Measurements from ENCODE around the gene HYCC1. TPM values are rescaled to one million over a fixed set of nuclear protein-coding genes. Genes with fewer than 3 reads are reported as not detected.
"Not testable (repeated sequence)": the region's sequence is repeated elsewhere in the genome, so short reads cannot be mapped to it uniquely, and the experiment has no call there.

HYCC1 gene
- total and polyA plus RNA-seq, 5 donors from 2014 or later, result 12.8 to 38.6 (median 16.0) TPM

GRCh38 chr7:23045086-23045485, 31.2 kb upstream of the HYCC1 start:
- not testable (repeated sequence) for H3K4me3 ChIP-seq (ENCODE audit: low read depth, low read length); H3K27me3 ChIP-seq (ENCODE audit: control insufficient read depth, insufficient read depth, low read length); H3K27me3 Mint-ChIP-seq; H3K36me3 ChIP-seq (ENCODE audit: control insufficient read depth, insufficient read depth, low read length); ATAC-seq (ENCODE audit: low read depth in 2 of 2); H3K27ac Mint-ChIP-seq; H3K4me1 Mint-ChIP-seq; DNase-seq; H3K4me3 Mint-ChIP-seq; H3K36me3 Mint-ChIP-seq; H3K9me3 Mint-ChIP-seq; H3K27ac ChIP-seq (ENCODE audit: insufficient read depth, low read length, poor library complexity, severe bottlenecking); H3K4me1 ChIP-seq (ENCODE audit: control insufficient read depth, insufficient read depth, low read length, poor library complexity, severe bottlenecking); H3K9me3 ChIP-seq (ENCODE audit: control insufficient read depth in 2 of 2, low read length in 2 of 2)

DNA sequence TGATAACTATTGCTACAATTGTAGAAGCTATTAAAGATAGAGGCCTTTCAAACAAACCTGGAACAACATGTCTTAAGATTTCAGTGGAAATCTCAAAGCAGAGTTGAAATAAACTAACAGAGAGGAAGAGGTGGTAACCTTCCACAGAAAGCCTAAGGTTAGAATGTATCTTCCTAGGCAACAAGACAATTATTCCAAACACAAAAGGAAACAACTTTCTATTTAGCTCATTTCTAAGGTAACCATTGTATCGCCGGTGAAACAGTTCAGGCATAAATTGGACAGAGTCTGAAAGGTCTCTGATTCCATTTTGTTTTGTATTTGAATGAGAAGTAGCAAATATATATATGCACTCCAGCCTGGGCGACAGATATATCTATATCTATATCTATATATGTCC, 30.7 kb upstream of the HYCC1 start:
- Mint-ChIP-seq H3K27ac (no peak overlapping the region), H3K9me3 (peaks cover 0 to 7% (median 0%) of the 10 kb centered on the region in 7 donors), H3K36me3 (no peaks in the 10 kb centered on the region), H3K27me3 (no peaks in the 10 kb centered on the region), H3K4me1 (no peaks in the 10 kb centered on the region), H3K4me3 (no peak overlapping the region)
- ATAC-seq (ENCODE audit: low read depth in 2 of 2), result no peak
- H3K27me3 ChIP-seq (ENCODE audit: control insufficient read depth, insufficient read depth, low read length), result no peaks in the 10 kb centered on the region
- H3K4me3 ChIP-seq (ENCODE audit: low read depth, low read length), result no peak overlapping the region
- no peaks in the 10 kb centered on the region for H3K4me1 ChIP-seq (ENCODE audit: control insufficient read depth, insufficient read depth, low read length, poor library complexity, severe bottlenecking)
- H3K36me3 ChIP-seq (ENCODE audit: control insufficient read depth, insufficient read depth, low read length), result no peaks in the 10 kb centered on the region
- no peak for DNase-seq
- H3K9me3 ChIP-seq (ENCODE audit: control insufficient read depth in 2 of 2, low read length in 2 of 2), result no peaks in the 10 kb centered on the region
- no peak overlapping the region for H3K27ac ChIP-seq (ENCODE audit: insufficient read depth, low read length, poor library complexity, severe bottlenecking)

DNA sequence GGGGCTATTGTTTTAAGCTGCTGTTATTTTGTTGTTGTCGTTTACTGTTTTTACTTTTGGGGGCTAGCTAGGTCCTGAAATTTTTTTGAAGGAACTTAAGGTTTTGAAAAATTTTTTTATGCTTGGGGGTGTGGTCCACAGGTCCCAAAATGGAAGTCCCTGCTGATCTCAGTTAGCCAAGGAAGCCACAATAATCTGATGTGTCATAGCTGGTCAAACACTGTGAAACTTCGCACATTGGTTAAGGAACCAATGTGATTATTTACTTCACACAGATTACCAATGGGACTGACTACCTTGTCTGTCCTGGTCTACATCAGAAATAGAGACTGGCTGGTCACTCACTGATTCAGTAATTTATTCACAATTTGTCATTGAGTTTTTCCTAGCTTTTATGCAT, 29.5 kb upstream of the HYCC1 start:
- Histone ChIP-seq H3K36me3 (ENCODE audit: control insufficient read depth, insufficient read depth, low read length) (no peaks in the 10 kb centered on the region), H3K4me3 (ENCODE audit: low read depth, low read length) (no peak overlapping the region), H3K4me1 (ENCODE audit: control insufficient read depth, insufficient read depth, low read length, poor library complexity, severe bottlenecking) (no peaks in the 10 kb centered on the region), H3K27me3 (ENCODE audit: control insufficient read depth, insufficient read depth, low read length) (no peaks in the 10 kb centered on the region), H3K27ac (ENCODE audit: insufficient read depth, low read length, poor library complexity, severe bottlenecking) (no peak overlapping the region), H3K9me3 (ENCODE audit: control insufficient read depth in 2 of 2, low read length in 2 of 2) (no peaks in the 10 kb centered on the region)
- peak overlapping the region in 1 of 3 donors; percentile 38 for H3K27ac Mint-ChIP-seq
- ATAC-seq (ENCODE audit: low read depth in 2 of 2), result no peak
- no peak overlapping the region for H3K4me3 Mint-ChIP-seq
- no peaks in the 10 kb centered on the region for H3K4me1 Mint-ChIP-seq
- peaks cover 0 to 7% (median 0%) of the 10 kb centered on the region in 7 donors for H3K9me3 Mint-ChIP-seq
- no peaks in the 10 kb centered on the region for H3K36me3 Mint-ChIP-seq
- H3K27me3 Mint-ChIP-seq, result no peaks in the 10 kb centered on the region
- no peak for DNase-seq

- H3K36me3 Mint-ChIP-seq; H3K27me3 Mint-ChIP-seq; H3K4me1 Mint-ChIP-seq; H3K9me3 Mint-ChIP-seq; H3K27ac ChIP-seq (ENCODE audit: insufficient read depth, low read length, poor library complexity, severe bottlenecking); ATAC-seq (ENCODE audit: low read depth in 2 of 2); H3K27me3 ChIP-seq (ENCODE audit: control insufficient read depth, insufficient read depth, low read length); H3K4me3 Mint-ChIP-seq; DNase-seq; H3K4me3 ChIP-seq (ENCODE audit: low read depth, low read length); H3K9me3 ChIP-seq (ENCODE audit: control insufficient read depth in 2 of 2, low read length in 2 of 2); H3K4me1 ChIP-seq (ENCODE audit: control insufficient read depth, insufficient read depth, low read length, poor library complexity, severe bottlenecking); H3K36me3 ChIP-seq (ENCODE audit: control insufficient read depth, insufficient read depth, low read length); H3K27ac Mint-ChIP-seq: not testable (repeated sequence)
Measured at GRCh38 chr7:23039674-23040073, 25.7 kb upstream of the HYCC1 start.

DNA sequence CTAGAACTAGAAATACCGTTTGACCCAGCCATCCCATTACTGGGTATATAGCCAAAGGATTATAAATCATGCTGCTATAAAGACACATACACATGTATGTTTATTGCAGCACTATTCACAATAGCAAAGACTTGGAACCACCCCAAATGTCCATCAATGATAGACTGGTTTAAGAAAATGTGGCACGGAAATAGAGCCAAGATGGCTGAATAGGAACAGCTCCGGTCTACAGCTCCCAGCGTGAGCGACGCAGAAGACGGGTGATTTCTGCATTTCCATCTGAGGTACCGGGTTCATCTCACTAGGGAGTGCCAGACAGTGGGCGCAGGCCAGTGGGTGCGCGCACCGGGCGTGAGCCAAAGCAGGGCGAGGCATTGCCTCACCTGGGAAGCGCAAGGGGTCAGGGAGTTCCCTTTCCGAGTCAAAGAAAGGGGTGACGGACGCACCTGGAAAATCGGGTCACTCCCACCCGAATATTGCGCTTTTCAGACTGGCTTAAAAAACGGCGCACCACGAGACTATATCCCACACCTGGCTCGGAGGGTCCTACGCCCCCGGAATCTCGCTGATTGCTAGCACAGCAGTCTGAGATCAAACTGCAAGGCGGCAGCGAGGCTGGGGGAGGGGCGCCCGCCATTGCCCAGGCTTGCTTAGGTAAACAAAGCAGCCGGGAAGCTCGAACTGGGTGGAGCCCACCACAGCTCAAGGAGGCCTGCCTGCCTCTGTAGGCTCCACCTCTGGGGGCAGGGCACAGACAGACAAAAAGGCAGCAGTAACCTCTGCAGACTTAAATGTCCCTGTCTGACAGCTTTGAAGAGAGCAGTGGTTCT, 21.8 kb upstream of the HYCC1 start:
- H3K9me3 ChIP-seq (ENCODE audit: control insufficient read depth in 2 of 2, low read length in 2 of 2); H3K4me3 ChIP-seq (ENCODE audit: low read depth, low read length); ATAC-seq (ENCODE audit: low read depth in 2 of 2); H3K27me3 ChIP-seq (ENCODE audit: control insufficient read depth, insufficient read depth, low read length); H3K36me3 Mint-ChIP-seq; H3K4me1 Mint-ChIP-seq; H3K4me1 ChIP-seq (ENCODE audit: control insufficient read depth, insufficient read depth, low read length, poor library complexity, severe bottlenecking); H3K27ac ChIP-seq (ENCODE audit: insufficient read depth, low read length, poor library complexity, severe bottlenecking); H3K9me3 Mint-ChIP-seq; H3K4me3 Mint-ChIP-seq; H3K36me3 ChIP-seq (ENCODE audit: control insufficient read depth, insufficient read depth, low read length); DNase-seq; H3K27ac Mint-ChIP-seq: not testable (repeated sequence)
- peaks cover 17% of the 10 kb centered on the region for H3K27me3 Mint-ChIP-seq

DNA sequence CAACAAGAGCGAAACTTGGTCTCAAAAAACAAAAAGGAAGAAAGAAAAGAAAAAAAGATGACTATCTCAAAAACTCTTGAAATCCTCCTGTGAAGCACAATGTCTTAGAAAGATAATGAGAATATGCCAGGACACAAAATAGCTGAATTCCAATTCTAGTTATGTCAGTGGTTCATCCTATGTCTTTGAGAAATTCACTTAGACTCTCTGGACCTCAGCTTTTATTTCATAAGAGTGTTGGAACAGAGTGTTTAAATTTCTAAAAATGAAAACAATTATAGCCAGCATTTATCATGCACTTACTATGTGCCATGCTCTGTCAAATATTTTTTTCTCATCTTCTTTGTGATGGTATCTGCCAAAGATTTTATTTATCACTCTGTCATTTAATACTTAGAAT, 13.3 kb upstream of the HYCC1 start:
- H3K9me3 Mint-ChIP-seq, result no peaks in the 10 kb centered on the region
- no peak overlapping the region for H3K27ac Mint-ChIP-seq

GRCh38 chr7:23026164-23026563, 12.2 kb upstream of the HYCC1 start:
- Histone ChIP-seq H3K4me1 (ENCODE audit: control insufficient read depth, insufficient read depth, low read length, poor library complexity, severe bottlenecking) (no peaks in the 10 kb centered on the region), H3K9me3 (ENCODE audit: control insufficient read depth in 2 of 2, low read length in 2 of 2) (no peaks in the 10 kb centered on the region), H3K27me3 (ENCODE audit: control insufficient read depth, insufficient read depth, low read length) (peaks cover 15% of the 10 kb centered on the region), H3K27ac (ENCODE audit: insufficient read depth, low read length, poor library complexity, severe bottlenecking) (no peak overlapping the region), H3K36me3 (ENCODE audit: control insufficient read depth, insufficient read depth, low read length) (no peaks in the 10 kb centered on the region), H3K4me3 (ENCODE audit: low read depth, low read length) (no peak overlapping the region)
- DNase-seq, result no peak
- ATAC-seq (ENCODE audit: low read depth in 2 of 2), result no peak
- Mint-ChIP-seq H3K36me3 (no peaks in the 10 kb centered on the region), H3K4me3 (no peak overlapping the region), H3K27ac (no peak overlapping the region), H3K9me3 (peaks cover 0 to 2% (median 0%) of the 10 kb centered on the region in 7 donors), H3K4me1 (peaks cover 0 to 12% (median 5%) of the 10 kb centered on the region in 4 donors), H3K27me3 (peaks cover 29% of the 10 kb centered on the region)

More for the DNA sequence above, 13.3 kb upstream of the HYCC1 start:
- no peaks in the 10 kb centered on the region for H3K9me3 ChIP-seq (ENCODE audit: control insufficient read depth in 2 of 2, low read length in 2 of 2)
- H3K27ac ChIP-seq (ENCODE audit: insufficient read depth, low read length, poor library complexity, severe bottlenecking), result no peak overlapping the region
- H3K27me3 Mint-ChIP-seq, result peaks cover 26% of the 10 kb centered on the region
- DNase-seq (no peak), ATAC-seq (ENCODE audit: low read depth in 2 of 2) (no peak)
- H3K4me1 ChIP-seq (ENCODE audit: control insufficient read depth, insufficient read depth, low read length, poor library complexity, severe bottlenecking), result no peaks in the 10 kb centered on the region
- H3K4me1 Mint-ChIP-seq, result peaks cover 0 to 3% (median under 1%) of the 10 kb centered on the region in 4 donors
- H3K36me3 ChIP-seq (ENCODE audit: control insufficient read depth, insufficient read depth, low read length), result no peaks in the 10 kb centered on the region
- no peak overlapping the region for H3K4me3 ChIP-seq (ENCODE audit: low read depth, low read length)
- H3K36me3 Mint-ChIP-seq, result no peaks in the 10 kb centered on the region
- peaks cover 15% of the 10 kb centered on the region for H3K27me3 ChIP-seq (ENCODE audit: control insufficient read depth, insufficient read depth, low read length)
- H3K4me3 Mint-ChIP-seq, result no peak overlapping the region

DNA sequence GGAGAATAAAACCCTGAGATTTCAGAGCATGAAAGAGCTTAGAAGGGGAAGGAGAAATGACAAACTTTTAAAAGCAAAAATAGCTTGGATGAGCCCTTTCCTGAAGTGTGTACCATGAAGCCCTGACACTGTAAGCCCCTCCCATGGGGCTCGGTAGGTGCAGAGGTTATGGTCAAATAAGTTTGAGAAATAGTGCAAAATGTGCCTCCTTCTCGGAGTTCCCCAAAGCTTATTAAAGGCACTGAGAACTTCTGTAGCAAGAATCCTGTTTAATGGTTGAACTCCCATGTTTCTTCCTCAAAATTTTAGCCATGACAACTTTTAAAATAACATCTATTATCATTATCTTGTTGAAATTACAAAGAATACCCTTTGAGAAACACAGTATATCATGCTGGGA, 10.5 kb upstream of the HYCC1 start:
- Mint-ChIP-seq H3K27ac (no peak overlapping the region), H3K9me3 (peaks cover 0 to 2% (median 0%) of the 10 kb centered on the region in 7 donors), H3K4me3 (no peak overlapping the region), H3K36me3 (no peaks in the 10 kb centered on the region), H3K4me1 (peaks cover 11 to 20% (median 15%) of the 10 kb centered on the region in 4 donors), H3K27me3 (peaks cover 25% of the 10 kb centered on the region)
- no peak for DNase-seq
- H3K4me1 ChIP-seq (ENCODE audit: control insufficient read depth, insufficient read depth, low read length, poor library complexity, severe bottlenecking), result no peaks in the 10 kb centered on the region
- ATAC-seq (ENCODE audit: low read depth in 2 of 2), result no peak
- H3K27me3 ChIP-seq (ENCODE audit: control insufficient read depth, insufficient read depth, low read length), result peaks cover 15% of the 10 kb centered on the region
- no peaks in the 10 kb centered on the region for H3K36me3 ChIP-seq (ENCODE audit: control insufficient read depth, insufficient read depth, low read length)
- no peaks in the 10 kb centered on the region for H3K9me3 ChIP-seq (ENCODE audit: control insufficient read depth in 2 of 2, low read length in 2 of 2)
- H3K27ac ChIP-seq (ENCODE audit: insufficient read depth, low read length, poor library complexity, severe bottlenecking), result no peak overlapping the region
- no peak overlapping the region for H3K4me3 ChIP-seq (ENCODE audit: low read depth, low read length)

Data from CD4-positive, CD25-positive, alpha-beta regulatory T cell (primary cell).